ENCODE measurements around the gene DYRK3.

Gene DYRK3

GRCh38 chr1:206681359-206681758 lies 46.0 kb downstream of the DYRK3 start:
- ChIA-PET CTCF (interaction anchor here (2.7 kb wide), 1 partner anchor 18 kb away, joined by 9 read pairs; no protein-coding TSS in a partner anchor), POLR2A (no interaction called here)
- Histone ChIP-seq H3K27ac (ENCODE audit: extremely low read depth, low read depth, low read length) (no peak overlapping the region), H3K4me3 (ENCODE audit: low read depth, low read length) (no peak overlapping the region), H3K4me1 (ENCODE audit: control insufficient read depth, insufficient read depth, low read length) (no peaks in the 10 kb centered on the region), H3K36me3 (ENCODE audit: control insufficient read depth in 2 of 2, insufficient read depth in 1 of 2, low read length in 2 of 2) (no peaks in the 10 kb centered on the region), H3K9me3 (ENCODE audit: control insufficient read depth, insufficient read depth, low read depth, low read length) (no peaks in the 10 kb centered on the region)
- TF ChIP-seq ZBTB20 (tag by site-specific recombination; IDR thresholded peaks at IDR 0.05) = no peak
- peak; percentile 92 for TF ChIP-seq ZNF513 (tag by site-specific recombination; IDR thresholded peaks at IDR 0.05)

DNA sequence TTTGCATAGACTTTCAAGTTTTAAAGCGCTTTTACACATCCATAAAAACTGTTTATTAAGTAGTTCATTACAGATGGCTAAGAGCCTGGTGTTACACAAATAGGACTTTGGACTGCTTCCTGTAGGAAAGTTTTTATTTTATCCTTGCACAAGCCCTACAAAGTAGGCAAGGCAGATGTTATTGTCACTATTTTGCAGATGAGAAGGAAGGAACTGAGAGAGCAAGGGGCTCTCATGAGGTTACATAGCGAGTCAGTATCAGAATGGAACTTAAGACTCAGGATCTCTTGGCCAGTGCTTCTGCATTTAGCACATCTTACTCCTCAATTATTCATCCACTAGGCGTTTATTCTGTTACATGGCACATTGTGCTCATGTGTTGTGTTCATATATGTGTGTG lies 46.8 kb downstream of the DYRK3 start:
- Histone ChIP-seq H3K9me3 (ENCODE audit: control insufficient read depth, insufficient read depth, low read depth, low read length) (no peaks in the 10 kb centered on the region), H3K36me3 (ENCODE audit: control insufficient read depth in 2 of 2, insufficient read depth in 1 of 2, low read length in 2 of 2) (no peaks in the 10 kb centered on the region), H3K27ac (ENCODE audit: extremely low read depth, low read depth, low read length) (no peak overlapping the region), H3K4me1 (ENCODE audit: control insufficient read depth, insufficient read depth, low read length) (no peaks in the 10 kb centered on the region), H3K4me3 (ENCODE audit: low read depth, low read length) (no peak overlapping the region)
- ChIA-PET POLR2A (no interaction called here), CTCF (interaction anchor here (1.0 to 3.0 kb wide), 3 partner anchors 18 to 322 kb away, joined by 3 to 16 read pairs (median 4); no protein-coding TSS in a partner anchor)
- TF ChIP-seq ZFHX2 (tag by site-specific recombination; conservative IDR thresholded peaks at IDR 0.05) (no peak), HOXA7 (CRISPR knock-in tag; IDR thresholded peaks at IDR 0.05; ENCODE audit: borderline replicate concordance) (no peak), ZNF37A (tag by site-specific recombination; IDR thresholded peaks at IDR 0.05) (no peak), ZFP41 (tag by site-specific recombination; IDR thresholded peaks at IDR 0.05; ENCODE audit: borderline replicate concordance) (no peak), WT1 (tag by site-specific recombination; IDR thresholded peaks at IDR 0.05) (no peak)

DNA sequence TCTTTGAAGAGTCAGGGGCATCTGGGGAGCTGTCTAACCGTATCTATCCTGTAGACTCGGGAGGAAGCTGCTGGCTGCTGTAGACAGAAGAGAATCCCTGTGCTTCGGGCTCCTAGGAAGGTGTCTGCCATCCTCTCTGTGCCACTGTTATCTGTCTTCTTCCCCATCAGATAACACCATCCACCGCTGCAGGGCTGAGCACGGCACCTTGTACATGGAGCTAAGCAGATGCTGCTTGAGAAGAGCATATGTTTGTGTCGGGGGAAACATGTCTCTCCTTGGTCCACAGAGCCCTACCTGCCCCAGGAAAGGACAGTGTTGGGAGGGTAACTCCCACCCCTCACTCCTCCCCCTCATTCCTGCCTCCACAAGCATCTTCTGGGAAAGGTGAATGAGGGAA lies 48.0 kb downstream of the DYRK3 start:
- POLR2A ChIA-PET = interaction anchor here (1.8 kb wide), 1 partner anchor 8 kb away, joined by 9 read pairs; no protein-coding TSS in a partner anchor
- Histone ChIP-seq H3K9me3 (ENCODE audit: control insufficient read depth, insufficient read depth, low read depth, low read length) (no peaks in the 10 kb centered on the region), H3K4me3 (ENCODE audit: low read depth, low read length) (no peak overlapping the region), H3K36me3 (ENCODE audit: control insufficient read depth in 2 of 2, insufficient read depth in 1 of 2, low read length in 2 of 2) (no peaks in the 10 kb centered on the region), H3K27ac (ENCODE audit: extremely low read depth, low read depth, low read length) (no peak overlapping the region), H3K4me1 (ENCODE audit: control insufficient read depth, insufficient read depth, low read length) (peaks cover 5% of the 10 kb centered on the region; the same call in 1 of the 2 replicates)
- no peak for TF ChIP-seq ATF2 (tag by site-specific recombination; IDR thresholded peaks at IDR 0.05; ENCODE audit: low read depth)
- no peak for TF ChIP-seq KLF8 (tag by site-specific recombination; IDR thresholded peaks at IDR 0.05)
- no peak for TF ChIP-seq ZNF530 (tag by site-specific recombination; IDR thresholded peaks at IDR 0.05; ENCODE audit: low read depth)
- no peak for TF ChIP-seq ZNF26 (tag by site-specific recombination; IDR thresholded peaks at IDR 0.05)
- TF ChIP-seq ZNF266 (tag by site-specific recombination; IDR thresholded peaks at IDR 0.05; ENCODE audit: low read depth) = no peak
- CTCF ChIA-PET = interaction anchor here (0.7 to 3.0 kb wide), 3 partner anchors 7 to 43 kb away, joined by 3 to 16 read pairs (median 3); no protein-coding TSS in a partner anchor

DNA sequence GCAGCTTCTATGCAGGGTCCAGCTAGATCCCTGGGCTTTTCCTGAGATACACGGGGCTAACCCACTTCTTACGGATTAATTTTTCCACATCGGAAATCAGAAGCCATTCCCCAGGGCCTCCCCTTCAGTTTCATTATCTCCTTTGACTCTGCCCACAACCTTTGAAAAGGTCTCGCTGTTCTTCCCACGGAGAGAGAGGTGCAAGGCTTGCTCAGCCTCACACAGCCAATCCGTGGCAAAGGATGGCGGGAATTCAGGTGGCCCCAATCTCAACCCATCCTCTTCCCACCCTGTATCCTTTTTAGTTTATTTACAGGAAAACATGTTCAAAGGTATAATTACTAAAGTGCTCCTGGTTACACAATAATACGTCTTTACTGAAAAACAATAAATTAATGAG lies 48.7 kb downstream of the DYRK3 start:
- Histone ChIP-seq H3K4me1 (ENCODE audit: control insufficient read depth, insufficient read depth, low read length) (peaks cover 5% of the 10 kb centered on the region; the same call in 1 of the 2 replicates), H3K4me3 (ENCODE audit: low read depth, low read length) (no peak overlapping the region), H3K27ac (ENCODE audit: extremely low read depth, low read depth, low read length) (no peak overlapping the region), H3K9me3 (ENCODE audit: control insufficient read depth, insufficient read depth, low read depth, low read length) (no peaks in the 10 kb centered on the region), H3K36me3 (ENCODE audit: control insufficient read depth in 2 of 2, insufficient read depth in 1 of 2, low read length in 2 of 2) (no peaks in the 10 kb centered on the region)
- TF ChIP-seq EGR2 (tag by site-specific recombination; IDR thresholded peaks at IDR 0.05; ENCODE audit: low read depth) = 0 out of 2 replicates have a peak, but pooled peaks have one; percentile 20
- TF ChIP-seq SETDB1 (IDR thresholded peaks at IDR 0.05; ENCODE audit: insufficient read length, low read length) = no peak
- ChIA-PET POLR2A (interaction anchor here (0.5 to 1.8 kb wide), 6 partner anchors 9 to 71 kb away, joined by 3 to 9 read pairs (median 4); partner anchors contain the start of genes DYRK3 and EIF2D), CTCF (interaction anchor here (3.0 kb wide), 1 partner anchor 20 kb away, joined by 16 read pairs; no protein-coding TSS in a partner anchor)
